GM20000 (cell line): ENCODE results near the gene STAC.
"Not testable (repeated sequence)": the region's sequence is repeated elsewhere in the genome, so short reads cannot be mapped to it uniquely, and the experiment has no call there.

Experiments
- DNase-seq: peaks from one replicate; pipeline ENCODE4 v3.0.0; 2012; ENCODE audit warnings: low spot score
- CTCF ChIP-seq: IDR thresholded peaks from 2 replicates; pipeline ENCODE4 v1.5.1; 2012; ENCODE audit warnings: mild to moderate bottlenecking, control low read depth; ENCODE audit errors: extremely low read depth, missing control alignments

The STAC gene

GRCh38 chr3:36455406-36455805 is 75.1 kb downstream of the STAC start:
- TF ChIP-seq CTCF = no peak
- no peak for DNase-seq

GRCh38 chr3:36456784-36457183 is 76.5 kb downstream of the STAC start:
- TF ChIP-seq CTCF = no peak
- no peak for DNase-seq

GRCh38 chr3:36457667-36458066 is 77.4 kb downstream of the STAC start:
- TF ChIP-seq CTCF = no peak
- DNase-seq = no peak

GRCh38 chr3:36459177-36459576 is 78.9 kb downstream of the STAC start:
- no peak for DNase-seq
- no peak for TF ChIP-seq CTCF

- no peak for DNase-seq
- no peak for TF ChIP-seq CTCF
Observed at GRCh38 chr3:36461597-36461996, 81.3 kb downstream of the STAC start.

GRCh38 chr3:36472045-36472444 is 91.7 kb downstream of the STAC start:
- DNase-seq = not testable (repeated sequence)

GRCh38 chr3:36475558-36475957 is 95.3 kb downstream of the STAC start:
- no peak for TF ChIP-seq CTCF
- DNase-seq = no peak

- no peak for TF ChIP-seq CTCF
- DNase-seq = no peak
Observed at GRCh38 chr3:36476286-36476942, 96.1 kb downstream of the STAC start.
